Measurements from ENCODE around the gene FAM83D. TPM values are rescaled to one million over a fixed set of nuclear protein-coding genes. Genes with fewer than 3 reads are reported as not detected.
A peak's percentile ranks its signal among the peaks of the same experiment; 100 is the strongest.

Gene FAM83D
- total RNA-seq: 1.5 to 4.8 TPM (median 4.5 TPM) in 3 replicates
- long read RNA-seq, transcript FAM83D-201 (4 exons, 2,475 nt): major isoform, 11 of 12 reads
- long read RNA-seq, partial matches to known transcripts: 0 of 12 reads
- long read RNA-seq, other reads (novel, unspliced or antisense): 1 of 12 reads

- no peak within 1 kb of the TSS for H3K27ac Mint-ChIP-seq (ENCODE audit: unreplicated experiment)
- no peaks in the 10 kb centered on the region for H3K9me3 Mint-ChIP-seq (ENCODE audit: low read depth)
- H3K27me3 Mint-ChIP-seq (ENCODE audit: low read depth): peaks cover 5% of the 10 kb centered on the region
- DNase-seq (ENCODE audit: low spot score): peak; percentile 95
- H3K36me3 Mint-ChIP-seq (ENCODE audit: low read depth): no peaks in the 10 kb centered on the region
- TF ChIP-seq CTCF (IDR thresholded peaks at IDR 0.05): no peak
- H3K4me1 Mint-ChIP-seq (ENCODE audit: low read depth): peaks cover 16% of the 10 kb centered on the region
- peak within 1 kb of the TSS; percentile 77 for H3K4me3 Mint-ChIP-seq (ENCODE audit: unreplicated experiment)
These were observed at the start of gene FAM83D for GRCh38 chr20:38926142-38926933. TSS of gene FAM83D (plus strand) at chr20:38926417. CDS start at chr20:38926443, 26 bp downstream.

- Mint-ChIP-seq H3K27me3 (ENCODE audit: low read depth) (peaks cover 62% of the 10 kb centered on the region), H3K36me3 (ENCODE audit: low read depth) (no peaks in the 10 kb centered on the region), H3K27ac (ENCODE audit: unreplicated experiment) (no peak overlapping the region), H3K4me1 (ENCODE audit: low read depth) (peaks cover 3% of the 10 kb centered on the region), H3K9me3 (ENCODE audit: low read depth) (peaks cover 3% of the 10 kb centered on the region), H3K4me3 (ENCODE audit: unreplicated experiment) (no peak overlapping the region)
- TF ChIP-seq CTCF (IDR thresholded peaks at IDR 0.05): no peak
- peak; percentile 17 for DNase-seq (ENCODE audit: low spot score)
These were observed 48.7 kb upstream of the FAM83D start for GRCh38 chr20:38877483-38877882.

- H3K27ac Mint-ChIP-seq (ENCODE audit: unreplicated experiment): no peak overlapping the region
- H3K9me3 Mint-ChIP-seq (ENCODE audit: low read depth): peaks cover 3% of the 10 kb centered on the region
- peaks cover 58% of the 10 kb centered on the region for H3K27me3 Mint-ChIP-seq (ENCODE audit: low read depth)
- no peak overlapping the region for H3K4me3 Mint-ChIP-seq (ENCODE audit: unreplicated experiment)
- TF ChIP-seq CTCF (IDR thresholded peaks at IDR 0.05): no peak
- peaks cover 3% of the 10 kb centered on the region for H3K4me1 Mint-ChIP-seq (ENCODE audit: low read depth)
- DNase-seq (ENCODE audit: low spot score): peak; percentile 68
- no peaks in the 10 kb centered on the region for H3K36me3 Mint-ChIP-seq (ENCODE audit: low read depth)
These were observed 47.4 kb upstream of the FAM83D start for GRCh38 chr20:38878866-38879265.

GRCh38 chr20:38880952-38881735 is 45.1 kb upstream of the FAM83D start:
- Mint-ChIP-seq H3K36me3 (ENCODE audit: low read depth) (no peaks in the 10 kb centered on the region), H3K9me3 (ENCODE audit: low read depth) (peaks cover 3% of the 10 kb centered on the region), H3K27me3 (ENCODE audit: low read depth) (peaks cover 45% of the 10 kb centered on the region), H3K4me3 (ENCODE audit: unreplicated experiment) (no peak overlapping the region), H3K27ac (ENCODE audit: unreplicated experiment) (no peak overlapping the region), H3K4me1 (ENCODE audit: low read depth) (peaks cover 3% of the 10 kb centered on the region)
- peak; percentile 75 for DNase-seq (ENCODE audit: low spot score)
- TF ChIP-seq CTCF (IDR thresholded peaks at IDR 0.05): no peak

GRCh38 chr20:38881806-38882440 is 44.3 kb upstream of the FAM83D start:
- H3K27ac Mint-ChIP-seq (ENCODE audit: unreplicated experiment): no peak overlapping the region
- peaks cover 3% of the 10 kb centered on the region for H3K9me3 Mint-ChIP-seq (ENCODE audit: low read depth)
- no peaks in the 10 kb centered on the region for H3K36me3 Mint-ChIP-seq (ENCODE audit: low read depth)
- H3K4me3 Mint-ChIP-seq (ENCODE audit: unreplicated experiment): no peak overlapping the region
- no peak for TF ChIP-seq CTCF (IDR thresholded peaks at IDR 0.05)
- H3K27me3 Mint-ChIP-seq (ENCODE audit: low read depth): peaks cover 47% of the 10 kb centered on the region
- peaks cover 3% of the 10 kb centered on the region for H3K4me1 Mint-ChIP-seq (ENCODE audit: low read depth)
- DNase-seq (ENCODE audit: low spot score): peak; percentile 29
